ENCODE data around the gene INSYN2A.

The INSYN2A gene

DNA sequence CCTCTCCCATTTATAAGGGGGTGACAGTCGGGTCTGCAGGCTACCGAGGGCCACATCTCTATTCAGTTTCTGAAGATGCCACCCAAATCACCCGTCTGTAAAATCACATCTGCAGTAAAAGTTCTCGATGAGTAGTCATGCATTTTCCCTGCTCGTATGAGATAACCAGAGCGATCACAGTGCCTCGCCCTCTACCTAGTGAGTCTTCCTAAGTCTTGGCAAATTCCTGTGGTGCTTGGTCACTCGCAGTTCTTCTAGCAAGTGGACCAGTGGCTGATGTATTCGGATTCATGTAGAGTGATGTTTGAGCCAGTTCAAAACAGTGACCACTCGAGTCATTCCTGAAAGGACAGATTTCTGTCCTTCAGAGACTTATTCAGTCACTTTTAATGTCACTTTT lies 44.9 kb downstream of the INSYN2A start:
- TF ChIP-seq, protein P1, sequence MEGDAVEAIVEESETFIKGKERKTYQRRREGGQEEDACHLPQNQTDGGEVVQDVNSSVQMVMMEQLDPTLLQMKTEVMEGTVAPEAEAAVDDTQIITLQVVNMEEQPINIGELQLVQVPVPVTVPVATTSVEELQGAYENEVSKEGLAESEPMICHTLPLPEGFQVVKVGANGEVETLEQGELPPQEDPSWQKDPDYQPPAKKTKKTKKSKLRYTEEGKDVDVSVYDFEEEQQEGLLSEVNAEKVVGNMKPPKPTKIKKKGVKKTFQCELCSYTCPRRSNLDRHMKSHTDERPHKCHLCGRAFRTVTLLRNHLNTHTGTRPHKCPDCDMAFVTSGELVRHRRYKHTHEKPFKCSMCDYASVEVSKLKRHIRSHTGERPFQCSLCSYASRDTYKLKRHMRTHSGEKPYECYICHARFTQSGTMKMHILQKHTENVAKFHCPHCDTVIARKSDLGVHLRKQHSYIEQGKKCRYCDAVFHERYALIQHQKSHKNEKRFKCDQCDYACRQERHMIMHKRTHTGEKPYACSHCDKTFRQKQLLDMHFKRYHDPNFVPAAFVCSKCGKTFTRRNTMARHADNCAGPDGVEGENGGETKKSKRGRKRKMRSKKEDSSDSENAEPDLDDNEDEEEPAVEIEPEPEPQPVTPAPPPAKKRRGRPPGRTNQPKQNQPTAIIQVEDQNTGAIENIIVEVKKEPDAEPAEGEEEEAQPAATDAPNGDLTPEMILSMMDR (IDR thresholded peaks at IDR 0.05; ENCODE audit: low read depth, low read length, missing control alignments), result no peak
- DNase-seq (ENCODE audit: extremely low read depth, low read depth), result no peak
- H3K4me3 ChIP-seq (replicated peaks; ENCODE audit: low read depth, low read length), result no peak overlapping the region

DNA sequence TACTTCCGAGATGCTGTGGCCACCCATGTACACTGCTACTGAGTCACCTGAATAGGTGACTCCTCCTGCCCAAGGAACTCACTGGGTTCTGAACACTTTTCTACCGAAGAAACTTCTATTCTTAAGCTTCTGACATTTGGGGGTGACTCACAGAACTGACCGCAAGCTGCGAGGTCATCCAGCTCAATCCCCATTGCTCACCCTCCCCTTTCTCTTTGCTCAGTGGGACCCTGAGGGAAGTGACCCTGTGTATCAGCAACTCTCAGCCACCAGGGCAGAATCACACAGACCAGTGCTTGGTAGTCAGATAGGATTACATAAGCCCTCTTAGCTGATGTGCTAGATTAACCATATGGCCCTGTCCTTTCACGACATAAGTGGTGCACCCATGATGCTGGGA lies 46.3 kb downstream of the INSYN2A start:
- TF ChIP-seq, protein P1 (IDR thresholded peaks at IDR 0.05; ENCODE audit: low read depth, low read length, missing control alignments), result no peak
- DNase-seq (ENCODE audit: extremely low read depth, low read depth), result no peak
- no peak overlapping the region for H3K4me3 ChIP-seq (replicated peaks; ENCODE audit: low read depth, low read length)

DNA sequence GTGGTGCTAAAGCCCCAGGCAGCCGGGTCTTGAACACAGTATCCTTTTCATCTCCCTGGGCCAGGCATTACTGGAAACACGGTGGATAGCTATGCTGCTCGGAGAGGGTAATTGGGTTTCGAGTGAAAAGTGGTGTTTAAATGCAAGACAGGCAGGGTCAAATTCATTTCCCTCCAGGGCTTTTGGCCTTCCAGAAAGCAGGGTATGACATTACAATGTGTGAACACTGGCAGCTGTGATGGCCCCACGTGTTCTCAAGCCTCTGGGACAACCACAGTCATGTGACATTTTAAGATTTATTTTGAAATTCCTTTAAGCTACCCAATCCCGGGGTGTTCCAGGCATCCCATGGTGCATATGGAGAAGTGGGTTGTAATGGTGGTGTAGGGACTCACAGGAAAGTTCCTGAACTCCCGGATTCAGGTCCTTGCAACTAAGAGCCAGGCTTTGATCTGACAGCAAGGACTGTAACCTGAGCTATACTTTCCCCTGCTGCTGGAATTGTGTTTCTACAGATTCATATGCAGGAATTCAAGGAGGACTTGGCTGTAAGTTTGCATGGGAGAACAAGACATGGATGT lies 46.8 kb downstream of the INSYN2A start:
- DNase-seq (ENCODE audit: extremely low read depth, low read depth), result no peak
- TF ChIP-seq, protein P1 (IDR thresholded peaks at IDR 0.05; ENCODE audit: low read depth, low read length, missing control alignments), result no peak
- no peak overlapping the region for H3K4me3 ChIP-seq (replicated peaks; ENCODE audit: low read depth, low read length)

DNA sequence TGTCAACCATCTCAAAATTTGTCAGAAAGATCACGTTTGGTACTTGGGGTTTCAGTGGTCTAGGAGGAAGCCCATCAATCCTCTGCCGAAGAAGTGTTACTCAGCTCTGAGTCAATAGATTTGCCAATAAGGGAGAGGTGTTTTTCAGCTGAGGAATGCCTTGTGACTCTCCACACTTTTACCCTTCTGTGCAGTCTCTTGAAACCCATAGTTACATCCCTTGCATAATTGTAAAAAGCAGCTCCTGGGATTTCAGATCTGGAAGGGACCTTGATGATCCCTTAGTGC lies 47.5 kb downstream of the INSYN2A start:
- TF ChIP-seq, protein P1 (IDR thresholded peaks at IDR 0.05; ENCODE audit: low read depth, low read length, missing control alignments), result no peak
- no peak for DNase-seq (ENCODE audit: extremely low read depth, low read depth)
- peak overlapping the region; percentile 4; the same call in 1 of the 2 replicates for H3K4me3 ChIP-seq (replicated peaks; ENCODE audit: low read depth, low read length)

GRCh38 chr10:127148066-127148932 lies 48.1 kb downstream of the INSYN2A start:
- TF ChIP-seq, protein P1 (IDR thresholded peaks at IDR 0.05; ENCODE audit: low read depth, low read length, missing control alignments), result no peak
- H3K4me3 ChIP-seq (replicated peaks; ENCODE audit: low read depth, low read length), result peak overlapping the region; percentile 4
- peak; percentile 91 for DNase-seq (ENCODE audit: extremely low read depth, low read depth)

DNA sequence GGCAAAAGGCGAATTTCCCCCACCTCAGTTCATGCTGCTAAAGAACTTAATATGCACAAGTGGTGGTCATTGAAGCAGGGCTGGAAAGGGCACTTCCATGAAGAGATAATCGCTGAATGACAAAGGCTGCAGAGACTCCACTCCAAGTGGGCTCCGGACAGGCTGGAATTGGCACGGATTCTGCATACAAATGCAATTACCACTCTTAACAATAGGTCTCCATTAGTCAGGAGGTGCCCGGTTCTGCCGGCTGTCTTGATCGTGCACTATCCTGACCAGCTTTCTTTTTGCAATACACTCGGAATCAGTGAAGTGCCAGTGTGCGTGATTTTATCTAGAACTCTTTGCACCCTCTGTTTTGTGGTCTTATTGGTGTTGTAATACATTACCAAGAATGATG lies 49.7 kb downstream of the INSYN2A start:
- no peak for DNase-seq (ENCODE audit: extremely low read depth, low read depth)
- TF ChIP-seq, protein P1 (IDR thresholded peaks at IDR 0.05; ENCODE audit: low read depth, low read length, missing control alignments), result no peak
- H3K4me3 ChIP-seq (replicated peaks; ENCODE audit: low read depth, low read length), result no peak overlapping the region
